Measurements from ENCODE around the gene OR2V2. TPM values are rescaled to one million over a fixed set of nuclear protein-coding genes. Genes with fewer than 3 reads are reported as not detected.
A peak's percentile ranks its signal among the peaks of the same experiment; 100 is the strongest.

Gene OR2V2
- total and polyA plus RNA-seq, 11 donors: not detected

DNA sequence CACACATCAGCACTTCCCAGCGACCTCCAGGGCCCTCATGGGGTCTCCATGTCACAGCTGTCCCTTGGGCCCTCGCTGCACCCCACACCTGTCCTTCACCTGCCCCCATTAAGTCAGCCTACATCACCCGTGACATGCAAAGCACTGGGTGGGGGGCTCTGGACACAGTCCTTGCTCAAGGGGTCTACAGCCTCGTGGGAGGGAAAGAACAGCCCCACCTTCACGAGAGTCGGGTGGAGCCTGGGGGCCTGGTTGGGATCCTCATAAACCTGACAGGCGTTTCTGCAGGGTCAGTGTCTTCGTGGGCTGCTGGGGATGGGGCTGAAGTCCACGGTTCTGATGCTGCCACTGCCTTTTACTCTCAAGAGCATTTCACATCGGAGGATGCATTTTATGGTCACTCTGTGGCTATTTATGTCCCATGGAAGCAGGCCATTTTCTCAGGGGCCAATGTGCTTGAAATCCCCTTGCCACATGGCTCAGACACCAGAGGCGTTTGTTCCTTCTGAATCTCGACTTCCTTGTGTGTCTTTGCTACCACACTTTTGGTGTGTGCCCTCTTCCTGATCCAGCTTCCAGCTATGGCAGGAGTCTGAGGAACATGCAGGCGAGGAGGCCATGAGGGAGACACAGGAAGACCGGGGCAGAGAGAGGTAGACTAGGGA, 16.4 kb upstream of the OR2V2 start, which contains the start of gene OR2V1:
Gene OR2V1 (minus strand): TSS at position 338 of the 665 bp plus-strand sequence. CDS start 5,865 bp downstream, outside the sequence.
- Histone ChIP-seq H3K4me3 (no peak within 1 kb of the TSS), H3K27ac (no peak within 1 kb of the TSS), H3K27me3 (peaks cover 0 to 32% (median 11%) of the 10 kb centered on the region in 9 donors), H3K9me3 (peaks cover 0 to 6% (median 0%) of the 10 kb centered on the region in 12 donors), H3K36me3 (no peaks in the 10 kb centered on the region), H3K4me1 (peaks cover 0 to 8% (median 0%) of the 10 kb centered on the region in 12 donors)
- intact Hi-C loops (cut with DNase I): no loop called here
- no peak for TF ChIP-seq POLR2A (IDR thresholded peaks at IDR 0.05)
- WGBS, 4 donors: 74 to 80% (median 78%) methylated on average over 14 of the region's 14 CpGs
- ATAC-seq (no peak), DNase-seq (no peak)

DNA sequence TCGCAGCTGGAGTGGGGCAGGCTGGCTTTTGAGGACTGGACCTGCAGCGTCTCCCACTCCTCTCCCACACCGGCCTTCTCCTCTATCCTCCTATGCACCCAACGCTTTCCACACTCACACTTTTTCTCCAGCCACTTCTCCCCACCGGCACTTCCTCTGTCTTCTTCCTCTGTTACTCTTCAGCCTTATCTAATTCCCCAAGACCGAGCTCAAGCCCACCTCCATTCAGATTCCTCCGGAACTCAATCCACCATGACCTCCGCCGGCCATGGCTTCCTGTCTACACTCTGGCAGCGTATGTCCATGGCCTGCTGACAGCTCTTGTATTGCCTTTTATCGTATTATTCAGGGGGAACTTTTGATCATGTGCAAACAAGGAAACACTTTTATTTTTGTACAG, 15.9 kb upstream of the OR2V2 start:
- ATAC-seq (no peak), DNase-seq (no peak)
- TF ChIP-seq, protein P1, sequence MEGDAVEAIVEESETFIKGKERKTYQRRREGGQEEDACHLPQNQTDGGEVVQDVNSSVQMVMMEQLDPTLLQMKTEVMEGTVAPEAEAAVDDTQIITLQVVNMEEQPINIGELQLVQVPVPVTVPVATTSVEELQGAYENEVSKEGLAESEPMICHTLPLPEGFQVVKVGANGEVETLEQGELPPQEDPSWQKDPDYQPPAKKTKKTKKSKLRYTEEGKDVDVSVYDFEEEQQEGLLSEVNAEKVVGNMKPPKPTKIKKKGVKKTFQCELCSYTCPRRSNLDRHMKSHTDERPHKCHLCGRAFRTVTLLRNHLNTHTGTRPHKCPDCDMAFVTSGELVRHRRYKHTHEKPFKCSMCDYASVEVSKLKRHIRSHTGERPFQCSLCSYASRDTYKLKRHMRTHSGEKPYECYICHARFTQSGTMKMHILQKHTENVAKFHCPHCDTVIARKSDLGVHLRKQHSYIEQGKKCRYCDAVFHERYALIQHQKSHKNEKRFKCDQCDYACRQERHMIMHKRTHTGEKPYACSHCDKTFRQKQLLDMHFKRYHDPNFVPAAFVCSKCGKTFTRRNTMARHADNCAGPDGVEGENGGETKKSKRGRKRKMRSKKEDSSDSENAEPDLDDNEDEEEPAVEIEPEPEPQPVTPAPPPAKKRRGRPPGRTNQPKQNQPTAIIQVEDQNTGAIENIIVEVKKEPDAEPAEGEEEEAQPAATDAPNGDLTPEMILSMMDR (IDR thresholded peaks at IDR 0.05): no peak
- TF ChIP-seq POLR2A (IDR thresholded peaks at IDR 0.05): no peak
- Histone ChIP-seq H3K27ac (no peak overlapping the region), H3K9me3 (peaks cover 0 to 12% (median 2%) of the 10 kb centered on the region in 12 donors), H3K4me3 (no peak overlapping the region), H3K27me3 (peaks cover 0 to 31% (median 11%) of the 10 kb centered on the region in 9 donors), H3K4me1 (peaks cover 0 to 8% (median 0%) of the 10 kb centered on the region in 12 donors), H3K36me3 (no peaks in the 10 kb centered on the region)
- intact Hi-C loops (cut with DNase I): no loop called here
- WGBS, 4 donors: 73 to 76% (median 76%) methylated on average over 11 of the region's 11 CpGs

DNA sequence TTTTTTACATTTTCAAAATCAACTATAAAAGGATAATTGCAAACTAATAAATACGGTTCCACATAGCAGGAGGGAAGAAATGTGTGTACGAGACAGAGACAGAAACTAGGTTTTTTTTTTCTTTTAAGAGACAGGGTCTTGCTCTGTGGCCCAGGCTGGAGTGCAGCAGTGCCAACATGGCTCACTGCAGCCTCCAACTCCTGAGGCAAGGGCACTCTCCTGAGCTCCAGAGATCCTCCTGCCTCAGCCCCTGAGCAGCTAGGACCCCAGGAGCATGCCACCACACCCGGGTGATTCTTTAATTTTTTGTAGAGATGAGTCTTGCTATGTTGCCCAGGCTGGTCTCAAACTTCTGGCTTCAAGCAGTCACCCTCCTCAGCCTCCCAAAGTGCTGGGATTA, 14.3 kb upstream of the OR2V2 start:
- Histone ChIP-seq H3K27me3 (peaks cover 0 to 21% (median 10%) of the 10 kb centered on the region in 9 donors), H3K36me3 (no peaks in the 10 kb centered on the region), H3K9me3 (peaks cover 0 to 22% (median 2%) of the 10 kb centered on the region in 12 donors), H3K27ac (peak overlapping the region in 3 of 12 donors; percentile 8 to 50 (median 36)), H3K4me1 (peaks cover 0 to 8% (median 0%) of the 10 kb centered on the region in 12 donors), H3K4me3 (no peak overlapping the region)
- ATAC-seq (no peak), DNase-seq (no peak)
- intact Hi-C loops (cut with DNase I): no loop called here
- WGBS, 4 donors: 74 to 87% (median 78%) methylated on average over 3 of the region's 3 CpGs
- TF ChIP-seq, protein P1 (IDR thresholded peaks at IDR 0.05): no peak
- TF ChIP-seq POLR2A (IDR thresholded peaks at IDR 0.05): no peak

DNA sequence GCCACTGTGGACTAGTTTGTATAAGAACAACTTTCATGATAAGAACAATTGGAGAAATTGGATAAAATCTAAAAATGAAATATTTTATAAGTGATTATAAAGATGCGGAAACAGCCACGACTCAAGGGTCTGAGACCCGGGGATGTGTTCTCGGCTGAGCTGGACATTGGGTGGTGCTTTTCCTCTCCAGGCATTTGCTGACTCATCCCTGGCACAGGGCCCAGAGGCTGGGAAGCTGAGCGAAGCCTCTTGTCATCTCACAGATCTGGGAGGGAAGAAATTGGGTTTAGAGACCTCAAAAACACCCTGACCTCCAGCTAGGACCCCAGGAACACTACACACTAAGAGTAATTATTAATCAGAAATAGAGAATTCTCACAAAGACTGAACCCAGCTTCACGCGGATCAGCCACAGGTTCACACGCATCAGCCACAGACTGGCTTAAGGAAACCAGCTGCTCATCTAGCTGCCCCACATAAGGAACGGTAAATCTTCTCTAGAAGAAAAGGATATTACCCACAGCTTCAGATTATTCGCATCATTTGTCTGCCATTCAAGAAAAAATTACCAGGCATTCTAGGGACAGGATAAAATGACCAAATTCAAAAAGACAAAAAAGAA, 13.7 kb upstream of the OR2V2 start:
- ATAC-seq: peak; percentile 41 to 77 (median 62)
- peak overlapping the region in 3 of 12 donors; percentile 8 to 50 (median 36) for H3K27ac ChIP-seq

More for the DNA sequence above, 13.7 kb upstream of the OR2V2 start:
- peaks cover 0 to 8% (median 0%) of the 10 kb centered on the region in 12 donors for H3K4me1 ChIP-seq
- TF ChIP-seq POLR2A (IDR thresholded peaks at IDR 0.05): no peak
- TF ChIP-seq, protein P1 (IDR thresholded peaks at IDR 0.05): no peak
- no peaks in the 10 kb centered on the region for H3K36me3 ChIP-seq
- intact Hi-C loops (cut with DNase I): no loop called here
- no peak overlapping the region for H3K4me3 ChIP-seq
- peaks cover 0 to 22% (median 2%) of the 10 kb centered on the region in 12 donors for H3K9me3 ChIP-seq
- peak; percentile 62 to 88 (median 83) for DNase-seq
- peaks cover 0 to 21% (median 4%) of the 10 kb centered on the region in 9 donors for H3K27me3 ChIP-seq
- 51 to 71% (median 55%) methylated on average over 10 of the region's 10 CpGs for WGBS, 4 donors
